ENCODE results near the gene MDFIC2.
"Not testable (repeated sequence)": the region's sequence is repeated elsewhere in the genome, so short reads cannot be mapped to it uniquely, and the experiment has no call there.

GRCh38 chr3:70290431-70291096 lies 21.9 kb downstream of the MDFIC2 start:
- TF ChIP-seq CTCF, EZH2phosphoT487 (IDR thresholded peaks at IDR 0.05; ENCODE audit: low read length): not testable (repeated sequence)

Data from MM.1S (cell line).